ENCODE data around the gene CTSD.

DNA sequence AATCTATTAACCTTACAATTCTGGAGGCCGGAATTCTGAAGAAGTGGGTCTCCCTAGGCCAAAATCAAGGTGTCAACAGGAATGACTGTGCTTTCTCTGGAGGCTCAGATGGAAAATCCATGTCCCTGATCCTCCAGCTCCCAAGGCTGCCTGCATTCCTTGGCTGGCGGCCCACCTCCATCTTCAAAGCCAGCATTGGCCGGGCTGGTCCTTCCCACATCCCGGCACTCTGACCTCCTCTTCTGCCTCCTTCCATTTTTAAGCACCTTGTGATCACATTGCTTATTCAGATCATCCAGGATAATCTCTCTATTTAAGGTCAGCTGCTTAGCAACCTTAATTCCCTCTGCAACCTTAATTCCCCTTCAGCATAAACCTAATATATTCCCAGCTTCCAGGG is 22.7 kb upstream of the CTSD start:
- TF ChIP-seq, protein P1, sequence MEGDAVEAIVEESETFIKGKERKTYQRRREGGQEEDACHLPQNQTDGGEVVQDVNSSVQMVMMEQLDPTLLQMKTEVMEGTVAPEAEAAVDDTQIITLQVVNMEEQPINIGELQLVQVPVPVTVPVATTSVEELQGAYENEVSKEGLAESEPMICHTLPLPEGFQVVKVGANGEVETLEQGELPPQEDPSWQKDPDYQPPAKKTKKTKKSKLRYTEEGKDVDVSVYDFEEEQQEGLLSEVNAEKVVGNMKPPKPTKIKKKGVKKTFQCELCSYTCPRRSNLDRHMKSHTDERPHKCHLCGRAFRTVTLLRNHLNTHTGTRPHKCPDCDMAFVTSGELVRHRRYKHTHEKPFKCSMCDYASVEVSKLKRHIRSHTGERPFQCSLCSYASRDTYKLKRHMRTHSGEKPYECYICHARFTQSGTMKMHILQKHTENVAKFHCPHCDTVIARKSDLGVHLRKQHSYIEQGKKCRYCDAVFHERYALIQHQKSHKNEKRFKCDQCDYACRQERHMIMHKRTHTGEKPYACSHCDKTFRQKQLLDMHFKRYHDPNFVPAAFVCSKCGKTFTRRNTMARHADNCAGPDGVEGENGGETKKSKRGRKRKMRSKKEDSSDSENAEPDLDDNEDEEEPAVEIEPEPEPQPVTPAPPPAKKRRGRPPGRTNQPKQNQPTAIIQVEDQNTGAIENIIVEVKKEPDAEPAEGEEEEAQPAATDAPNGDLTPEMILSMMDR (IDR thresholded peaks at IDR 0.05; ENCODE audit: poor library complexity, severe bottlenecking) = no peak
- TF ChIP-seq RAD21 (conservative IDR thresholded peaks at IDR 0.05) (no peak), TAF1 (IDR thresholded peaks at IDR 0.05; ENCODE audit: low read depth) (no peak), SMC3 (conservative IDR thresholded peaks at IDR 0.05; ENCODE audit: poor library complexity) (no peak)
- TF ChIP-seq, protein P2, sequence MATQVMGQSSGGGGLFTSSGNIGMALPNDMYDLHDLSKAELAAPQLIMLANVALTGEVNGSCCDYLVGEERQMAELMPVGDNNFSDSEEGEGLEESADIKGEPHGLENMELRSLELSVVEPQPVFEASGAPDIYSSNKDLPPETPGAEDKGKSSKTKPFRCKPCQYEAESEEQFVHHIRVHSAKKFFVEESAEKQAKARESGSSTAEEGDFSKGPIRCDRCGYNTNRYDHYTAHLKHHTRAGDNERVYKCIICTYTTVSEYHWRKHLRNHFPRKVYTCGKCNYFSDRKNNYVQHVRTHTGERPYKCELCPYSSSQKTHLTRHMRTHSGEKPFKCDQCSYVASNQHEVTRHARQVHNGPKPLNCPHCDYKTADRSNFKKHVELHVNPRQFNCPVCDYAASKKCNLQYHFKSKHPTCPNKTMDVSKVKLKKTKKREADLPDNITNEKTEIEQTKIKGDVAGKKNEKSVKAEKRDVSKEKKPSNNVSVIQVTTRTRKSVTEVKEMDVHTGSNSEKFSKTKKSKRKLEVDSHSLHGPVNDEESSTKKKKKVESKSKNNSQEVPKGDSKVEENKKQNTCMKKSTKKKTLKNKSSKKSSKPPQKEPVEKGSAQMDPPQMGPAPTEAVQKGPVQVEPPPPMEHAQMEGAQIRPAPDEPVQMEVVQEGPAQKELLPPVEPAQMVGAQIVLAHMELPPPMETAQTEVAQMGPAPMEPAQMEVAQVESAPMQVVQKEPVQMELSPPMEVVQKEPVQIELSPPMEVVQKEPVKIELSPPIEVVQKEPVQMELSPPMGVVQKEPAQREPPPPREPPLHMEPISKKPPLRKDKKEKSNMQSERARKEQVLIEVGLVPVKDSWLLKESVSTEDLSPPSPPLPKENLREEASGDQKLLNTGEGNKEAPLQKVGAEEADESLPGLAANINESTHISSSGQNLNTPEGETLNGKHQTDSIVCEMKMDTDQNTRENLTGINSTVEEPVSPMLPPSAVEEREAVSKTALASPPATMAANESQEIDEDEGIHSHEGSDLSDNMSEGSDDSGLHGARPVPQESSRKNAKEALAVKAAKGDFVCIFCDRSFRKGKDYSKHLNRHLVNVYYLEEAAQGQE (IDR thresholded peaks at IDR 0.05; ENCODE audit: borderline replicate concordance) = no peak

Data from neural cell (in vitro differentiated cells).